Fibroblast of peridontal ligament (primary cell): Measurements from ENCODE around the gene NPAS3.

Source experiments
- DNase-seq: peaks from one replicate; pipeline ENCODE4 v3.0.0-alpha.2; 2010; ENCODE audit errors: extremely low read depth

NPAS3 gene

DNA sequence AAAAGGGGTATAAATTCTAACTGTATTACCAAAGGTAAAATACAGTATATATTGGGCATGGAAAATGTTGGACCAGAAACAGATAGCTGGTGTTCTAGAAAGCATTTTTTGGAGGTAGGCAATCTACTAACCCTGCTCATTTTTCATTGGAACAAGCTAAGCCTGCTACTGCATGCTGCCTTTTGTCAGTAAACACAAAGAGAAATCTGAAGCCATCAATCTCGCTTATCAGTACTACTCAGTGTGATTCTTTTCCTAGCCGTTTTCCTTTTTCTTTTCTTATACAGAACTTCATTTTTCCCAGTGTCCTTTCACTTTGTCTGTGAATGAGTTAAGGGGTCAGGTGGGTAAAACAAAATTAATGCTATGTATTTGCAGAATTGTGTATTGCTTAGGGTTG, 312.3 kb downstream of the NPAS3 start:
- DNase-seq = no peak

GRCh38 chr14:33254342-33254741, 315.7 kb downstream of the NPAS3 start:
- no peak for DNase-seq

DNA sequence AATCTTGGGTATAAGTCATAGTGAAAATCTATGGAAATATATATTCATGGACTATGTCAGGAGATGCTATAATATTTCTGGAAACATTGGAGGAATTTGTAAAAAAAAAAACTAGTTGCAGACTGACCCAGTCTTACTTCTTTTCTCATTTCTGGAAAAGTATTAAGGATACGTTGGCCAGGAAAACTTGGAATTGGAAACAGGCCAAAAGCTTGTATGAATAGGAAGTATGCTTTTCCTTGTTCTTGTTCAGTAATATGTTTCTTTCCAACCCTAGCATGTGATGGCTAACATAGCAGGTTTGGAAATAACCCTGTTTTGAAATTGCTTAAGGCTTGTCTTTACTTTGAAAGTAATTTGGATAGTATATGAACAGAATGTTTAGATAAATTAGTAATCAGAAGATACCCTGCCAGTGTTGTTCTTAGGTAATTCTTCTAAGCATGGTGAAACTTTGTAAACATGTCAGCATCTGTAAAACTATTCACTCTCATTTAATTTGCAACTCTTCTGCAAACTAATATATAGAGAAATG, 316.2 kb downstream of the NPAS3 start:
- DNase-seq = peak; percentile 2

DNA sequence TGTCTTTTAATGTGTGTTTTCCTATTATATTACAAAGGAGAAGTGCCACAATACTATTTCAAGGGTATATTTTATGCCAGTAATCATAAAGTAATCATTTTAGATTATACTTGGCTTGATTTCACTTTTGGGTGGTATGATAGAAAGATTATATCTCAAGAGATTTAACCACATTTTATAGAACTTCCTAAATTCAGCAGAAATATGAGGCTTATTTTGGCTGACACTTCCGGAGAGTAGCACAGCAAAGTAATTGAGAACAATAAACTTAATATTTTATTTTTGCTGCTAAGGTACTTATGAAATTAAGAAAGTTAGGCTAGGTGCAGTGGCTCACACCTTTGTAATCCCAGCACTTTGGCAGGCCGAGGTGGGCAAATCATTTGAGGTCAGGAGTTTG, 319.1 kb downstream of the NPAS3 start:
- DNase-seq = no peak

DNA sequence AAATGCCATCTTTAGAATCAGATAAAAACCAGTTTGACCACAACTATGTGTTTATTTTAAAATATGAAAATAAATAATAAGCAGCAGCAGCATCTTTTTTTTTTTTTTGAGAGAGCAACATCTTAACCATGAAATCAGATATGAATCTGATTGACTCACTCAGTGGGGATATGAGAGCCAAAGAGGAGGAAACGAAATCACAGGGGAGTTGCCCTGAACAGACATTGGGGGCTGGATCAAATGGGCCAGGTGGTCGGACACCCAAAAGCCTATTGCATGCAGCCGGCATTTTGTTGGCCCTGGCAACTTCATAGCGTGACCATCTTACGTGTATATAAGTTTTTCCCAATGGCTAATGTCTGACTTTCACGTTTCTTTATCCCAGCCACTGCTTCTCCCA, 321.1 kb downstream of the NPAS3 start:
- peak; percentile 11 for DNase-seq

- no peak for DNase-seq
Measured at GRCh38 chr14:33271216-33271615, 332.5 kb downstream of the NPAS3 start.

GRCh38 chr14:33271891-33272290, 333.2 kb downstream of the NPAS3 start:
- DNase-seq = no peak

- no peak for DNase-seq
Measured at GRCh38 chr14:33273978-33274377, 335.3 kb downstream of the NPAS3 start.

DNA sequence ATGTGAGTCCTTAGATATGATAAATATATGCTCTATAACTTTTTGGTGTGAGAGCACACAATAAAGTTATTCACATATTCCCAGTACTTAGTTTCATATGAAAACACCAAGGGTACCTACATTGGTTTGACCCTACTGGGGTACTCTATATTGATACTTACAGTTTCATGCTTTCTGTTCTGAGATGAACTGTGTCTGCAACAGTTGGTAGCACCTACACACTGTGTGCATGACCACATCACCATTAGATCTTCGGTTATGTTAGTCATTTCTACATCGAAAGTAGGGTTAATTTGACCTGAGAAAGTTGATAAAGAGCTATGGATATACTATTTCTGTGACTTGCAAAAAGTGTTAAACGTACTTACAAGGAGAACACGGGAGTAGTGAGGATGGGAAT, 337.2 kb downstream of the NPAS3 start:
- DNase-seq = no peak

DNA sequence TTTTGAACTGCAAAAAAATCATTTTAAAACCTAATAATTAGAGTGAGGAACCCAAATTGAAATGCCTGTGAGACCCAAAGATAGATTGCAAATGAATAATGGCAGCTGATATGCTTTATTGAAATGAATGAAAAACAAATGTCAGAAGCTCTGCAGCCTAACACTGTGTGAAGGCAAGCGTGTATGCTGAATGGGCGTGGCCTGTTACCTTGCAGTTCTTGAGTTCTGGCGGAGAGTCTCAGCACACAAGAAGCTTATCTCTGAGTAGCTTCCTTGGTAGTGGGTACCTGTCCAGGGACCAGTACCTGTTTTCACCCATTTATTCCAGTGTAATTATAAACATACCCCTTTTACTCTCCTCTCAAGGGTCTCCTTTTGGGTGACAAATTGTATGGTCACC, 341.2 kb downstream of the NPAS3 start:
- no peak for DNase-seq

DNA sequence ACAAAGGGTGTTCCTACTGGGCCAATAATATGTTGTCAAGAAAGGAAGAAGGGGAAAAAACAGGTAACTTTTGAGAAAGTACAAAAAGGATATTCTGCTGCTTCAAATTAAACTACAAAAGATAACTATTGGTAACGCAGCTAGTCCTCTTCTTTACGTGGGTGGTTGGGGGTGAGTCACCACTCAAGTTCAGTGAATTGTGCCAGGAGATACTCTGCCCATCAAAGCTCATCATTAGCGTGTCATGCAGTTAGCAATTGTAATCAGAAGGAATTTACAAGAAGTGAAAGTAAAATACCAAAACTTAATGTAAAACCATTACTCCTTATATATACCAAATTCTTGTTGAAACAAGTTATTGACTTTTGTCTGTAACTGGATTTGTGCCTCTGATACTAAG, 342.0 kb downstream of the NPAS3 start:
- peak; percentile 21 for DNase-seq

DNA sequence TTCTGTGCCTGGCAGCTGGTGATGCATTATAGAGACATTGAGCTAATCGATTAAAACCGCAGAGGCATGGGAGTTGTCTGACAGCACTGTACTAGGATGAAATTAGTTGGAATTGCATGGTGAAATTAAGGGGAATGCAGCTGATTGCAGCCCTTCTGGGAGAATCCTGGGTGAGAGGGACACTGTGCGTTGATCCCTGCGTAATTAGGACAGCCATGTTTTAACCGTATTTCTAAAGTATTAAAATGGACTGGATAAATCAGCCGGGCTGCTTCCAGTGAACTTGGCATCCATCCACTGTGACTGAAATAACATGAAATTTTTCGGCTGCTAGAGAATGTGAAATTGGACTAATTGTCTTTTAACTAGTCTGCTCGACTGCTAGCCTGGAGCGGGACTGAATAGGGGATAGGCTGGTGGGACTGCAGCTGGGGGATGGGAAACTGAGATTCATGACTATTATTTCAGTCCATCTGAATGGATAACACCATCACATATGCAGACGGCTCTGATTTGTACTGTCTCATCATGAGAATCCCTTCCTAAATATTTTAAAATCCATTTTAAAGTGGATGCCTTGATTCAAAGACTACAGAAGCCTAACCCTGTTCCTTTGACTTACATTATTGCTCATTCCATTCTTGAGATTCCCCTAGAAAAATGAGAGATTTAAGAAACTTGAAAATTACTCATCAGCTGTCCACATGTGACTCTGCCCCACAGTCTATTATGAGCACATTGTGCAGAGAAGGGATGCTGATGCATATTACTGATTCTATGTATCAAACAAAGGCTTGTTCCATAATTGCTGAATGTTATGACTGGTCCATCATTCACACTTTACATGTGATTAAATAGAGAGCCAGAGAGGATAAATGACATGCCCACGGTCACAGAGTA, 343.9 kb downstream of the NPAS3 start:
- peak; percentile 31 for DNase-seq

GRCh38 chr14:33285902-33286700, 347.4 kb downstream of the NPAS3 start:
- DNase-seq = no peak

DNA sequence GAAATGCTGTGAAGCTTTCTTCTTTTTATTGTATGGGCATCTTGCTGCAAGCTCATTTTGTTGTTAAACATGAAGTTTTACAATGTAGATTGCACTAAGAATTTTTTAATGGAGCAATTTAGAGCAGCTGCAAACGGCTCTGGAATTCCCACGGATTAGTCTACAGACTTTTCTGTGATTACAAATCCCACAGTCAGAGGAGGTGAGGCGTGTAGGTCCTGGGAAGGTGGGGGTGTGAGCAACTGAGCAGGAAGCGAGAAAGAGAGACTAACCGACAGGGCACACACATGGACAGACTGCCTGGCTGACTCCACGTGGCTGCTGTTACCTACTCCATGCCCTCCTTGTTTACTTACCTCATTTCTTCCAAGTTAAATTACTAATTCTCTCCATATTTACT, 348.5 kb downstream of the NPAS3 start:
- DNase-seq = no peak

- DNase-seq = no peak
Measured at GRCh38 chr14:33290641-33291040, 352.0 kb downstream of the NPAS3 start.

- DNase-seq = no peak
Measured at GRCh38 chr14:33291529-33292104, 352.9 kb downstream of the NPAS3 start.

DNA sequence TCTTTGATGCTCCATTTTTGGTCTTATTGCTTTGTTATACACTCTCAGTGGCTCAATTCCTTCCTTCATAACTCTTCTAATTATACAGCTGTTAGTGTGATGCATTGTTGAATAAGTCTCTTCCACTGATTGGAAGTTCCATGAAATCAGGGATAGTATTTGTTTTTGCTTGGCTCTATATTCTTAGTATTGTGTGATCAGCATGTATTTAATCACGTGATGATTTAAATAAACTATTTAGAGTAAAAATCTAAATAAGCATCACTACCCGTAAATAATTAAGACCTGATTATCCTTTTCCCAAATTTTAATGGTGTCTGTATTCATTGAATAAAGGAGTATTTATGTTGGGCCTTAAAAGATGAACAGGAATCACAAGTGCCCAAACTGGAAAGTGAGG, 355.7 kb downstream of the NPAS3 start:
- no peak for DNase-seq

GRCh38 chr14:33297565-33297964, 358.9 kb downstream of the NPAS3 start:
- DNase-seq = no peak

DNA sequence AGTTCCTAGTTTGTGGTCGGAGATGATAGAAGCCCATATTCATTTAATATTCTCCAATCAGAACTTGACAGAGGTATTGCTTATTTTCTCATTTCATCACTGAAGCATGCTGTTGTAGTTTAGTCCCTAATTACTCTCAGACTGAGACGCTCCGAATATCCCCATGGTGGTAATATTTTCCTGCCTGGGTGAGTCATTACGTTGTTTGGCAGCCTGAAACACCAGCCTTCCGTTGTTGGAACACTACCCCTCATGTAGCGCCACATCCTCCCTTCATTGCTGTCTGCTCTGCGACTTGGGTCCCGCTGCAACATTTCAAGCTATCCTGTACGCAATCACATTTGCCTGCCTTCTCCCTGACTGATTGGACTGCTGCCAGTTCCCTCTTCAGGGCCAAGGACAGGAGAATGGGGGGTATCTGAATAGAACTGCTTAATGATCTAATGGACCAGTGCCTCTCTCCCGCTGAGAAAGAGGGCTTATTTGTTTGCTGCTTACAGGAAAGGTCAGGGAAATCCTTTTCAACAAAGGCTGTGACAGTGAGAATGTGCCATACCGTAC, 369.1 kb downstream of the NPAS3 start:
- peak; percentile 74 for DNase-seq

GRCh38 chr14:33309106-33309505, 370.4 kb downstream of the NPAS3 start:
- DNase-seq = no peak

GRCh38 chr14:33315217-33315616, 376.5 kb downstream of the NPAS3 start:
- DNase-seq = no peak

DNA sequence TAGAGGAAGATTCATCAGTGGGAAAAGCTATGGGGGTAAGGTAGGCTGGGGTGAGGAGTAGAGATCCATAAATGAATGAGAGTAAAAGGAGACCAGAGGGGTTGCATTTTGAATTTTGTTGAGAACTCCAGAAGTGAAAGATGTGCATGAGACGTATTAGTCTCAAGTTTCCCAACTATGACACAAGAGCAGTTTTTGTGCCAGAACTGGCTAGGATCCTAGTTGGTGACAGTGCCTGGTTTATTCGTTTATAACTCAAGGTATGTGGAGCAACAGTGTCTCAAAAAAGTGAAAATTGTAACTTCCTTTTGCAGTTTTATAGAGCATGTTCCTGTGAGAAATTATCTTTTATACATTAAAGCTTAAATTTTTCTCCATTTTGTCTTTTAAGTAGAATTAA, 377.0 kb downstream of the NPAS3 start:
- no peak for DNase-seq
